HepG2 (cell line): ENCODE data around the gene DHX16. TPM values are rescaled to one million over a fixed set of nuclear protein-coding genes. Genes with fewer than 3 reads are reported as not detected.

Experiments
- CHD2 ChIP-seq: IDR thresholded peaks from 2 replicates; pipeline ENCODE4 v1.6.1; 2011; ENCODE audit warnings: low read depth, low read length, improper control_type of control experiment
- DMTF1 ChIP-seq: sonication (generic); formaldehyde crosslinking; IDR thresholded peaks from 2 replicates; pipeline ENCODE4 v1.4.0; 2020; ENCODE audit warnings: mild to moderate bottlenecking, missing genetic modification reagents
- E2F1 ChIP-seq: sonication (generic); formaldehyde crosslinking; IDR thresholded peaks from 2 replicates; pipeline ENCODE4 v1.5.0; 2020; ENCODE audit warnings: missing genetic modification reagents
- E2F5 ChIP-seq: sonication (generic); formaldehyde crosslinking; conservative IDR thresholded peaks from 2 replicates; pipeline ENCODE4 v1.4.0; 2020; ENCODE audit warnings: missing genetic modification reagents
- HMG20A ChIP-seq: IDR thresholded peaks from 2 replicates; pipeline ENCODE4 v1.6.1; 2016; ENCODE audit warnings: borderline replicate concordance
- HMGA1 ChIP-seq: sonication (generic); formaldehyde crosslinking; conservative IDR thresholded peaks from 2 replicates; pipeline ENCODE4 v1.4.0; 2020; ENCODE audit warnings: missing genetic modification reagents
- KDM1A ChIP-seq: IDR thresholded peaks from 2 replicates; pipeline ENCODE4 v1.6.1; 2016; ENCODE audit warnings: missing compliant biosample characterization
- MLLT10 ChIP-seq: sonication (generic); formaldehyde crosslinking; IDR thresholded peaks from 2 replicates; pipeline ENCODE4 v1.4.0; 2020; ENCODE audit warnings: missing genetic modification reagents
- PAF1 ChIP-seq: IDR thresholded peaks from 2 replicates; pipeline ENCODE4 v1.6.1; 2016; ENCODE audit warnings: missing genetic modification reagents, missing compliant biosample characterization
- PAWR ChIP-seq: sonication (generic); formaldehyde crosslinking; IDR thresholded peaks from 2 replicates; pipeline ENCODE4 v1.4.0; 2020; ENCODE audit warnings: missing genetic modification reagents, mild to moderate bottlenecking, borderline replicate concordance
- PHF20 ChIP-seq: sonication (generic); formaldehyde crosslinking; IDR thresholded peaks from 2 replicates; pipeline ENCODE4 v1.5.0; 2020; ENCODE audit warnings: mild to moderate bottlenecking, missing genetic modification reagents
- RNF219 ChIP-seq: sonication (generic); formaldehyde crosslinking; IDR thresholded peaks from 2 replicates; pipeline ENCODE4 v1.5.0; 2020; ENCODE audit warnings: mild to moderate bottlenecking, missing genetic modification reagents
- SAFB2 ChIP-seq: sonication (generic); formaldehyde crosslinking; IDR thresholded peaks from 2 replicates; pipeline ENCODE4 v1.5.1; 2020; ENCODE audit warnings: missing genetic modification reagents, low read depth, mild to moderate bottlenecking, borderline replicate concordance
- SOX5 ChIP-seq: IDR thresholded peaks from 2 replicates; pipeline ENCODE4 v1.6.1; 2016; ENCODE audit warnings: borderline replicate concordance
- SOX6 ChIP-seq, 2 experiments: fragments of 450-650 bp in 1 of 2; sonication (generic) in 1 of 2; formaldehyde crosslinking in 1 of 2; IDR thresholded peaks; 2 replicates each; pipeline versions ENCODE4 v1.4.0 to v1.6.1; 2017 to 2020; ENCODE audit warnings: antibody characterized with exemption in 1 of 2, mild to moderate bottlenecking in 1 of 2, missing genetic modification reagents in 1 of 2
- TARDBP ChIP-seq: sonication (generic); formaldehyde crosslinking; IDR thresholded peaks from 2 replicates; pipeline ENCODE4 v1.8.0; 2022; ENCODE audit warnings: mild to moderate bottlenecking, missing genetic modification reagents
- ZBTB46 ChIP-seq: sonication (generic); formaldehyde crosslinking; IDR thresholded peaks from 2 replicates; pipeline ENCODE4 v1.4.0; 2020; ENCODE audit warnings: mild to moderate bottlenecking, missing genetic modification reagents, borderline replicate concordance
- ZFY ChIP-seq: sonication (generic); formaldehyde crosslinking; IDR thresholded peaks from 2 replicates; pipeline ENCODE4 v1.4.0; 2020; ENCODE audit warnings: missing genetic modification reagents
- ZNF143 ChIP-seq: sonication (generic); formaldehyde crosslinking; IDR thresholded peaks from 2 replicates; pipeline ENCODE4 v1.4.0; 2020; ENCODE audit warnings: missing genetic modification reagents
- ZNF207 ChIP-seq: fragments of 450-650 bp; IDR thresholded peaks from 2 replicates; pipeline ENCODE4 v1.6.1; 2016; ENCODE audit warnings: antibody characterized with exemption, borderline replicate concordance
- ZNF841 ChIP-seq: sonication (generic); formaldehyde crosslinking; IDR thresholded peaks from 2 replicates; pipeline ENCODE4 v1.8.1; 2023; ENCODE audit warnings: missing genetic modification reagents, borderline replicate concordance
- ZSCAN21 ChIP-seq: sonication (generic); formaldehyde crosslinking; IDR thresholded peaks from 2 replicates; pipeline ENCODE4 v1.8.0; 2022; ENCODE audit warnings: mild to moderate bottlenecking, missing genetic modification reagents, moderate library complexity, borderline replicate concordance
- polyA plus RNA-seq, 8 experiments: library from polyadenylated mRNA; depleted of rRNA in 3 of 8; stranded (reverse) in 7 of 8; unstranded in 1 of 8; fragments of >200 nt; fragmentation: Illumina TruSeq in 4 of 8; extraction: Trizol in 4 of 8; gene quantifications; 2 replicates each; pipeline versions ENCODE4 v1.2.1 to v1.2.3, GENCODE V29; 2011 to 2016; ENCODE audit warnings: low read depth in 4 of 8, missing spikeins in 1 of 8, mixed read lengths in 1 of 8; ENCODE audit not compliant: insufficient read depth in 1 of 8
- total RNA-seq, 5 experiments: library from RNA; depleted of rRNA; stranded (reverse); fragments of >200 nt; fragmentation: Illumina TruSeq; extraction: Trizol; gene quantifications; 2 replicates each; pipeline ENCODE4 v1.2.3, GENCODE V29; 2016; ENCODE audit warnings: low read depth in 1 of 5

DHX16 gene
- total and polyA plus RNA-seq, 2 of the 13 experiments (the other 11 are each of a cell fraction or from before 2014, with no cell fraction given), result 57.0 to 58.5 TPM

- TF ChIP-seq E2F1 (CRISPR knock-in tag) (no peak), HMGA1 (CRISPR knock-in tag) (no peak), DMTF1 (CRISPR knock-in tag) (no peak), SOX6 (IDR thresholded peaks at IDR 0.05) (no peak), SOX6 (CRISPR knock-in tag; IDR thresholded peaks at IDR 0.05) (peak; percentile 90), ZNF143 (CRISPR knock-in tag) (no peak), ZNF207 (no peak), ZSCAN21 (CRISPR knock-in tag) (no peak; the same call in 1 of the 2 replicates), ZFY (CRISPR knock-in tag) (no peak; the same call in 1 of the 2 replicates), MLLT10 (no peak), PAF1 (CRISPR knock-in tag) (no peak), ZBTB46 (CRISPR knock-in tag) (no peak; the same call in 1 of the 2 replicates), PHF20 (CRISPR knock-in tag) (no peak), TARDBP (CRISPR knock-in tag) (peak; percentile 20), CHD2 (no peak), ZNF841 (CRISPR knock-in tag) (no peak), HMG20A (CRISPR knock-in tag) (no peak), SOX5 (CRISPR knock-in tag) (peak; percentile 74), E2F5 (CRISPR knock-in tag) (no peak), SAFB2 (CRISPR knock-in tag) (no peak), KDM1A (CRISPR knock-in tag) (no peak), RNF219 (no peak), PAWR (CRISPR knock-in tag) (no peak)
Measured at GRCh38 chr6:30686908-30687658, 14.3 kb upstream of the DHX16 start (continued).
